Smooth muscle cell (in vitro differentiated cells): Measurements from ENCODE around the gene MSH6. TPM values are rescaled to one million over a fixed set of nuclear protein-coding genes. Genes with fewer than 3 reads are reported as not detected.

Experiments used
- DNase-seq: peaks from one replicate; lab custom pipeline; 2025; ENCODE audit not compliant: unreplicated experiment; lab: John Stamatoyannopoulos, UW
- H2AFZ ChIP-seq: fragments of 200-600 bp; sonication (generic); 2 replicates; pipeline ENCODE4 v1.6.0; 2016; ENCODE audit warnings: antibody characterized with exemption, low read depth, mild to moderate bottlenecking
- H3F3A ChIP-seq: fragments of 200-600 bp; sonication (generic); 2 replicates; pipeline ENCODE4 v1.6.0; 2017; ENCODE audit warnings: antibody characterized with exemption, low read depth
- H3K27ac ChIP-seq: fragments of 200-600 bp; sonication (generic); 2 replicates; pipeline ENCODE4 v1.5.1; 2016; ENCODE audit warnings: low read depth, mild to moderate bottlenecking
- H3K27me3 ChIP-seq: fragments of 200-600 bp; sonication (generic); 2 replicates; pipeline ENCODE4 v1.6.1; 2016; ENCODE audit warnings: low read depth, mild to moderate bottlenecking
- H3K36me3 ChIP-seq: fragments of 200-600 bp; sonication (generic); 2 replicates; pipeline ENCODE4 v1.5.1; 2016; ENCODE audit warnings: low read depth
- H3K4me1 ChIP-seq: fragments of 200-600 bp; sonication (generic); 2 replicates; pipeline ENCODE4 v1.5.1; 2016; ENCODE audit warnings: low read depth
- H3K4me2 ChIP-seq: fragments of 200-600 bp; sonication (generic); 2 replicates; pipeline ENCODE4 v1.6.0; 2016; ENCODE audit warnings: mild to moderate bottlenecking
- H3K4me3 ChIP-seq: fragments of 200-600 bp; sonication (generic); 2 replicates; pipeline ENCODE4 v1.5.1; 2016; ENCODE audit warnings: mild to moderate bottlenecking
- H3K79me2 ChIP-seq: fragments of 200-600 bp; sonication (generic); 2 replicates; pipeline ENCODE4 v1.6.0; 2016; ENCODE audit warnings: low read depth, mild to moderate bottlenecking
- H3K9ac ChIP-seq: fragments of 200-600 bp; sonication (generic); 2 replicates; pipeline ENCODE4 v1.6.0; 2016; ENCODE audit warnings: low read depth
- H3K9me3 ChIP-seq: fragments of 200-600 bp; sonication (generic); replicated peaks from 2 replicates; pipeline ENCODE4 v1.5.1; 2016; ENCODE audit warnings: low read depth
- H4K20me1 ChIP-seq: fragments of 200-600 bp; sonication (generic); 2 replicates; pipeline ENCODE4 v1.6.0; 2016; ENCODE audit warnings: low read depth
- CTCF ChIP-seq: fragments of 200-600 bp; sonication (generic); IDR thresholded peaks from 2 replicates; pipeline ENCODE4 v1.5.1; 2017; ENCODE audit warnings: borderline replicate concordance, mild to moderate bottlenecking, antibody characterized with exemption; ENCODE audit not compliant: insufficient read depth, poor library complexity, severe bottlenecking
- WGBS: methylation state at CpG from one replicate; pipeline ENCODE4 v1.1.7; 2016; ENCODE audit warnings: low lambda C conversion rate; 5-methylcytosine and 5-hydroxymethylcytosine counted together
- polyA plus RNA-seq: library from polyadenylated mRNA; unstranded; fragments of >200 nt; fragmentation: Nextera tagmentation; extraction: Ambion mirVana; gene quantifications from 2 replicates; pipeline ENCODE4 v1.2.1, GENCODE V29; 2016
- total RNA-seq: library from RNA; depleted of rRNA; stranded (reverse); fragments of >200 nt; gene quantifications from 2 replicates; pipeline ENCODE4 v1.2.3, GENCODE V29; 2014

Gene MSH6
- total and polyA plus RNA-seq, 2 experiments from 2014 or later: 48.7 to 65.2 TPM

GRCh38 chr2:47772343-47772742 lies 10.6 kb upstream of the MSH6 start:
- H4K20me1 ChIP-seq: no peaks in the 10 kb centered on the region
- TF ChIP-seq CTCF: no peak
- 97% methylated on average over 2 of the region's 2 CpGs for WGBS

GRCh38 chr2:47774567-47774966 lies 8.4 kb upstream of the MSH6 start:
- Histone ChIP-seq H2AFZ (no peak overlapping the region), H4K20me1 (no peaks in the 10 kb centered on the region), H3K9me3 (no peaks in the 10 kb centered on the region), H3F3A (peaks cover 9% of the 10 kb centered on the region), H3K27ac (no peak overlapping the region), H3K4me1 (no peaks in the 10 kb centered on the region), H3K9ac (no peak overlapping the region), H3K27me3 (no peaks in the 10 kb centered on the region), H3K4me2 (no peak overlapping the region), H3K4me3 (no peak overlapping the region), H3K79me2 (no peaks in the 10 kb centered on the region), H3K36me3 (no peaks in the 10 kb centered on the region)
- TF ChIP-seq CTCF: no peak
- no peak for DNase-seq

More at GRCh38 chr2:47772343-47772742, 10.6 kb upstream of the MSH6 start:
- Histone ChIP-seq H3K27me3 (no peaks in the 10 kb centered on the region), H3F3A (peaks cover 9% of the 10 kb centered on the region), H3K79me2 (no peaks in the 10 kb centered on the region), H3K4me2 (no peak overlapping the region), H3K9me3 (no peaks in the 10 kb centered on the region), H3K4me1 (no peaks in the 10 kb centered on the region), H3K9ac (no peak overlapping the region), H3K36me3 (no peaks in the 10 kb centered on the region), H3K4me3 (no peak overlapping the region), H2AFZ (no peak overlapping the region), H3K27ac (no peak overlapping the region)
- no peak for DNase-seq

GRCh38 chr2:47777277-47777937 lies 5.5 kb upstream of the MSH6 start:
- Histone ChIP-seq H3K36me3 (no peaks in the 10 kb centered on the region), H2AFZ (no peak overlapping the region), H3K79me2 (no peaks in the 10 kb centered on the region), H3K4me3 (no peak overlapping the region), H3F3A (peaks cover 4% of the 10 kb centered on the region), H3K9ac (no peak overlapping the region), H3K9me3 (no peaks in the 10 kb centered on the region), H3K4me1 (peaks cover 6% of the 10 kb centered on the region), H3K27ac (no peak overlapping the region), H3K4me2 (no peak overlapping the region), H4K20me1 (no peaks in the 10 kb centered on the region), H3K27me3 (no peaks in the 10 kb centered on the region)
- WGBS: 93% methylated on average over 13 of the region's 13 CpGs
- DNase-seq: no peak
- no peak for TF ChIP-seq CTCF
